H1 (cell line): ENCODE results near the gene AAMP. TPM values are rescaled to one million over a fixed set of nuclear protein-coding genes. Genes with fewer than 3 reads are reported as not detected.

Experiments used
- CTCF ChIA-PET: fragments of 300-600 bp; sonication (Branson Sonifier 250); formaldehyde crosslinking; loops from one replicate; lab custom pipeline; 2021; ENCODE audit not compliant: partially characterized antibody; lab: Charles Lee
- POLR2A ChIA-PET: fragments of 300-600 bp; sonication (Branson Sonifier 250); formaldehyde crosslinking; loops from one replicate; lab custom pipeline; 2021; ENCODE audit warnings: inconsistent platforms; ENCODE audit not compliant: partially characterized antibody; lab: Charles Lee
- DNase-seq, 2 experiments: peaks; one replicate each; pipeline versions ENCODE4 v3.0.0 to v3.0.0-alpha.2; 2010 to 2022; ENCODE audit warnings: low spot score in 2 of 2, low read depth in 1 of 2, mixed read lengths in 1 of 2
- FAIRE-seq: peaks from 2 replicates; lab custom pipeline; 2011; peaks lifted over from hg19 to GRCh38; lab: Jason Lieb, UNC
- H2AFZ ChIP-seq: 2 replicates; pipeline ENCODE4 v1.8.1; 2012; ENCODE audit warnings: low read length, inconsistent platforms
- H2AK5ac ChIP-seq: 2 replicates; pipeline ENCODE4 v1.6.1; 2013; ENCODE audit warnings: low read depth, low read length
- H2BK120ac ChIP-seq: replicated peaks from 2 replicates; pipeline ENCODE3; 2013; ENCODE audit warnings: low read depth, low read length, inconsistent platforms
- H2BK12ac ChIP-seq: 2 replicates; pipeline ENCODE4 v1.6.1; 2013; ENCODE audit warnings: low read depth, low read length
- H2BK15ac ChIP-seq: 2 replicates; pipeline ENCODE4 v1.6.1; 2013; ENCODE audit warnings: low read length
- H2BK20ac ChIP-seq: 2 replicates; pipeline ENCODE4 v1.6.1; 2013; ENCODE audit warnings: low read length
- H2BK5ac ChIP-seq: 2 replicates; pipeline ENCODE4 v1.6.1; 2013; ENCODE audit warnings: low read depth, low read length
- H3K14ac ChIP-seq: 2 replicates; pipeline ENCODE4 v1.6.1; 2013; ENCODE audit warnings: inconsistent platforms; ENCODE audit not compliant: insufficient read length
- H3K18ac ChIP-seq: 2 replicates; pipeline ENCODE4 v1.6.1; 2013; ENCODE audit warnings: low read length; ENCODE audit errors: extremely low read depth
- H3K23ac ChIP-seq: 2 replicates; pipeline ENCODE4 v1.6.1; 2013; ENCODE audit warnings: inconsistent platforms; ENCODE audit not compliant: insufficient read length
- H3K23me2 ChIP-seq: 2 replicates; pipeline ENCODE4 v1.6.1; 2013; ENCODE audit warnings: low read depth, low read length
- H3K27ac ChIP-seq: 2 replicates; pipeline ENCODE4 v1.6.1; 2011; ENCODE audit warnings: low read depth, low read length, inconsistent platforms
- H3K27me3 ChIP-seq, 4 experiments: replicated peaks in 1 of 4; 1 replicate in 1 of 4; 2 replicates in 3 of 4; pipeline versions ENCODE4 v1.6.1 to v1.8.1; 2011 to 2013; ENCODE audit warnings: low read length in 3 of 4, mild to moderate bottlenecking in 3 of 4, inconsistent platforms in 2 of 4, mixed read lengths in 2 of 4, moderate library complexity in 1 of 4; ENCODE audit not compliant: control insufficient read depth in 3 of 4, insufficient read depth in 3 of 4; ENCODE audit errors: extremely low read depth in 1 of 4
- H3K36me3 ChIP-seq, 4 experiments: 2 replicates each; pipeline versions ENCODE4 v1.6.1 to v1.8.1; 2011 to 2013; ENCODE audit warnings: mild to moderate bottlenecking in 4 of 4, low read length in 3 of 4, moderate library complexity in 2 of 4, control low read depth in 1 of 4, inconsistent platforms in 1 of 4; ENCODE audit not compliant: insufficient read depth in 4 of 4, control insufficient read depth in 2 of 4
- H3K4ac ChIP-seq: replicated peaks from 2 replicates; pipeline ENCODE3; 2013; ENCODE audit warnings: low read length, low read depth, mixed read lengths, inconsistent platforms; ENCODE audit not compliant: insufficient read length
- H3K4me1 ChIP-seq, 4 experiments: replicated peaks in 1 of 4; 1 replicate in 1 of 4; 2 replicates in 3 of 4; pipeline versions ENCODE4 v1.6.1 to v1.8.1; 2011 to 2013; ENCODE audit warnings: low read length in 3 of 4, inconsistent platforms in 2 of 4, mixed read lengths in 1 of 4; ENCODE audit not compliant: insufficient read depth in 4 of 4, control insufficient read depth in 3 of 4
- H3K4me2 ChIP-seq, 2 experiments: 2 replicates each; pipeline versions ENCODE4 v1.6.1 to v1.8.1; 2011 to 2013; ENCODE audit warnings: low read depth in 2 of 2, low read length in 2 of 2, control low read depth in 1 of 2, inconsistent platforms in 1 of 2, mild to moderate bottlenecking in 1 of 2; ENCODE audit not compliant: insufficient read depth in 1 of 2
- H3K4me3 ChIP-seq, 4 experiments: fragments of 200-600, 300-600 bp in 1 of 4; sonication (generic), shearing (Covaris generic), sonication (Bioruptor Twin) in 1 of 4; 2 replicates each; pipeline versions ENCODE4 v1.5.1 to v1.8.1; 2011 to 2016; ENCODE audit warnings: low read length in 4 of 4, low read depth in 3 of 4, control low read depth in 2 of 4, inconsistent platforms in 2 of 4, mild to moderate bottlenecking in 2 of 4, mixed read lengths in 1 of 4, moderate library complexity in 1 of 4; ENCODE audit not compliant: insufficient read depth in 2 of 4; ENCODE audit errors: extremely low read depth in 1 of 4
- H3K56ac ChIP-seq: replicated peaks from 2 replicates; pipeline ENCODE3; 2013; ENCODE audit warnings: low read depth, mild to moderate bottlenecking, mixed read lengths, low read length, inconsistent platforms; ENCODE audit not compliant: insufficient read length
- H3K79me1 ChIP-seq: 2 replicates; pipeline ENCODE4 v1.6.1; 2013; ENCODE audit warnings: low read depth, low read length, control low read depth
- H3K79me2 ChIP-seq, 2 experiments: 2 replicates each; pipeline versions ENCODE4 v1.6.1 to v1.8.1; 2012 to 2013; ENCODE audit warnings: low read length in 2 of 2, mild to moderate bottlenecking in 2 of 2, inconsistent platforms in 1 of 2; ENCODE audit not compliant: insufficient read depth in 2 of 2, control insufficient read depth in 1 of 2
- H3K9ac ChIP-seq, 4 experiments: replicated peaks in 1 of 4; 1 replicate in 1 of 4; 2 replicates in 3 of 4; pipeline versions ENCODE4 v1.6.1 to v1.8.1; 2011 to 2013; ENCODE audit warnings: low read depth in 3 of 4, low read length in 3 of 4, control low read depth in 2 of 4, mild to moderate bottlenecking in 2 of 4, moderate library complexity in 2 of 4, inconsistent platforms in 1 of 4; ENCODE audit errors: extremely low read depth in 1 of 4
- H3K9me3 ChIP-seq, 2 experiments: 2 replicates each; pipeline versions ENCODE4 v1.6.1 to v1.8.1; 2012 to 2013; ENCODE audit warnings: mild to moderate bottlenecking in 2 of 2, moderate library complexity in 2 of 2, control low read depth in 1 of 2, inconsistent platforms in 1 of 2, low read depth in 1 of 2, low read length in 1 of 2, mixed read lengths in 1 of 2; ENCODE audit not compliant: insufficient read depth in 2 of 2
- H4K20me1 ChIP-seq, 2 experiments: replicated peaks in 1 of 2; 2 replicates each; pipeline versions ENCODE3 to v1.8.1; 2011 to 2013; ENCODE audit warnings: inconsistent platforms in 2 of 2, low read length in 2 of 2, mild to moderate bottlenecking in 1 of 2; ENCODE audit not compliant: insufficient read depth in 2 of 2, control insufficient read depth in 1 of 2
- H4K5ac ChIP-seq: 2 replicates; pipeline ENCODE4 v1.6.1; 2013; ENCODE audit warnings: low read length, low read depth, mixed read lengths, inconsistent platforms; ENCODE audit not compliant: insufficient read length
- H4K8ac ChIP-seq: 2 replicates; pipeline ENCODE4 v1.8.0; 2013; ENCODE audit warnings: mild to moderate bottlenecking, moderate library complexity, low read length, inconsistent platforms; ENCODE audit not compliant: insufficient read depth; ENCODE audit errors: extremely low read depth
- H4K91ac ChIP-seq: replicated peaks from 2 replicates; pipeline ENCODE3; 2013; ENCODE audit warnings: low read length, mixed read lengths, inconsistent platforms; ENCODE audit not compliant: insufficient read length
- ASH2L ChIP-seq: fragments of 200-600, 300-600 bp; sonication (generic); IDR thresholded peaks from one replicate; pipeline ENCODE4 v1.7.1; 2017; ENCODE audit warnings: low read length
- CTBP2 ChIP-seq: IDR thresholded peaks from 2 replicates; pipeline ENCODE4 v1.7.0; 2011; ENCODE audit warnings: borderline replicate concordance, mild to moderate bottlenecking, moderate library complexity, mixed read lengths, low read length; ENCODE audit not compliant: insufficient read depth, insufficient read length
- MAX ChIP-seq: IDR thresholded peaks from 2 replicates; pipeline ENCODE4 v1.6.1; 2012; ENCODE audit warnings: inconsistent platforms
- POU5F1 ChIP-seq: IDR thresholded peaks from 2 replicates; pipeline ENCODE4 v1.6.1; 2011; ENCODE audit warnings: low read depth, mild to moderate bottlenecking, low read length, moderate library complexity
- SIN3A ChIP-seq, 2 experiments: IDR thresholded peaks in 1 of 2; conservative IDR thresholded peaks in 1 of 2; 2 replicates each; pipeline ENCODE4 v1.6.1; 2011 to 2012; ENCODE audit warnings: low read length in 2 of 2, improper control_type of control experiment in 1 of 2, low read depth in 1 of 2, mild to moderate bottlenecking in 1 of 2
- WGBS, 2 experiments: shearing (Covaris generic) in 1 of 2; methylation state at CpG; one replicate each; pipeline versions ENCODE4 v1.1.6 to v1.1.7; 2013 to 2015; ENCODE audit warnings: low lambda C conversion rate in 2 of 2, mixed read lengths in 2 of 2, inconsistent platforms in 1 of 2, low coverage in 1 of 2, missing lambda C conversion rate in 1 of 2; ENCODE audit not compliant: insufficient replicate concordance in 2 of 2, insufficient coverage in 1 of 2, insufficient read length in 1 of 2; ENCODE audit errors: extremely low coverage in 1 of 2, missing lambda C conversion rate in 1 of 2; 5-methylcytosine and 5-hydroxymethylcytosine counted together
- polyA plus RNA-seq, 7 experiments: library from polyadenylated mRNA; depleted of rRNA in 3 of 7; stranded (reverse) in 5 of 7; unstranded in 2 of 7; fragments of >200 nt in 5 of 7; fragments of 200-250 nt in 2 of 7; gene quantifications; 1 replicate in 5 of 7; 2 replicates in 1 of 7; 4 replicates in 1 of 7; pipeline versions ENCODE4 v1.2.1 to v1.2.3, GENCODE V29; 2011 to 2013; ENCODE audit warnings: missing spikeins in 2 of 7, mixed read lengths in 2 of 7
- total RNA-seq: library from RNA; stranded (reverse); fragmentation: NEBNext Ultra II Directional; extraction: Animal tissue kit (Norgen Biotek cat#: 25700); gene quantifications from 2 replicates; pipeline ENCODE4 v1.2.1, GENCODE V29; 2021

Gene AAMP
- total and polyA plus RNA-seq, 2 of the 8 experiments (the other 6 are each of a cell fraction or from before 2014, with no cell fraction given) = 119 to 125 TPM

- POLR2A ChIA-PET = interaction anchor here (1.1 kb wide), 1 partner anchor 9 kb away, joined by 4 read pairs; no protein-coding TSS in a partner anchor
- no peaks in the 10 kb centered on the region for H3K79me2 ChIP-seq
- no peak for FAIRE-seq
Observed at GRCh38 chr2:218276986-218277755, 7.2 kb upstream of the AAMP start.

More at GRCh38 chr2:218276986-218277755, 7.2 kb upstream of the AAMP start:
- TF ChIP-seq ASH2L (no peak), POU5F1 (no peak), CTBP2 (no peak), SIN3A (conservative IDR thresholded peaks at IDR 0.05 in 1 of 2, IDR thresholded peaks at IDR 0.05 in 1 of 2; ENCODE audit: low read depth in 1 of 2, low read length in 2 of 2) (no peak), MAX (no peak)
- H4K20me1 ChIP-seq = peaks cover 0 to 15% of the 10 kb centered on the region in 2 experiments
- no peak overlapping the region for H3K4me3 ChIP-seq
- DNase-seq = no peak
- H3K9ac ChIP-seq = no peak overlapping the region
- no peak overlapping the region for H2AK5ac ChIP-seq
- CTCF ChIA-PET = interaction anchor here (0.5 to 8.2 kb wide), 5 partner anchors 7 to 46 kb away, joined by 3 to 131 read pairs (median 66); partner anchors contain the start of genes GPBAR1 and TMBIM1
- no peak overlapping the region for H2BK15ac ChIP-seq
- no peak overlapping the region for H2BK20ac ChIP-seq
- H3K23ac ChIP-seq = no peak overlapping the region
- no peak overlapping the region for H4K91ac ChIP-seq
- H2BK120ac ChIP-seq = no peak overlapping the region
- H4K8ac ChIP-seq = no peak overlapping the region
- no peaks in the 10 kb centered on the region for H3K9me3 ChIP-seq
- WGBS, 2 experiments = 91% methylated on average over 12 of the region's 12 CpGs; no CpG with 5 or more reads in 1 of the 2 experiments
- peaks cover 0 to 4% (median 0%) of the 10 kb centered on the region in 4 experiments; a peak in 3 of 7 replicates for H3K4me1 ChIP-seq
- no peak overlapping the region for H3K4ac ChIP-seq
- no peak overlapping the region for H2BK5ac ChIP-seq
- H2BK12ac ChIP-seq = no peak overlapping the region
- H3K14ac ChIP-seq = no peak overlapping the region
- H3K18ac ChIP-seq = no peak overlapping the region
- H3K27ac ChIP-seq = no peak overlapping the region
- H3K36me3 ChIP-seq = peaks cover 0 to 41% (median 9%) of the 10 kb centered on the region in 4 experiments; a peak in 6 of 8 replicates
- no peaks in the 10 kb centered on the region for H3K23me2 ChIP-seq
- H3K4me2 ChIP-seq = no peak overlapping the region
- H4K5ac ChIP-seq = no peak overlapping the region
- H3K79me1 ChIP-seq = no peaks in the 10 kb centered on the region
- H2AFZ ChIP-seq = no peak overlapping the region
- no peaks in the 10 kb centered on the region for H3K27me3 ChIP-seq
- no peak overlapping the region for H3K56ac ChIP-seq
